Stimulated activated CD4-positive, alpha-beta T cell treated with anti-CD3 and anti-CD28 coated beads, Interleukin-15, amount 100 ng/mL, for 1 hour (primary cell): ENCODE data around the gene LCN6.

Experiments used
- DNase-seq, 2 donors: peaks; one replicate each; pipeline ENCODE4 v3.0.0-alpha.2; 2020; ENCODE audit warnings: low read depth in 1 of 2, low spot score in 1 of 2

The LCN6 gene

DNA sequence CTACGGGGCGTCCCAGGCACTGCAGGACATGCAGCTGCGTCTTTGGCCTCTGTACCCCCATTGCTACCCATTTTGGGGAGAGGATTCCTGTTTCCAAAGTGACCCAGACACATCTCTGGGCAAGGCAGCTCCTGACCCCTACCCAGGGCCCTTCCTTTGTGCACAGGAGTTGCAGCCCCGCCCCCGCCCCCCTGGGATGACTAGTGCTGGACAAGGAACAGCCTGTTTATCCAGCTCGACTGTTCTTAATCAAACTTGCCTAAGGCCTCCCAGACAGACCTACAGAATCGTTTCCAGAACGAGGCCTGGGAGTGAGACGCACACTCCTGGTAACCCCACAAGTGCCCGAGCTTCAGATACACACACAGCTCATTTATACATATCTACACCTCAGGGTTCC lies 22.7 kb downstream of the LCN6 start:
- DNase-seq, result no peak

DNA sequence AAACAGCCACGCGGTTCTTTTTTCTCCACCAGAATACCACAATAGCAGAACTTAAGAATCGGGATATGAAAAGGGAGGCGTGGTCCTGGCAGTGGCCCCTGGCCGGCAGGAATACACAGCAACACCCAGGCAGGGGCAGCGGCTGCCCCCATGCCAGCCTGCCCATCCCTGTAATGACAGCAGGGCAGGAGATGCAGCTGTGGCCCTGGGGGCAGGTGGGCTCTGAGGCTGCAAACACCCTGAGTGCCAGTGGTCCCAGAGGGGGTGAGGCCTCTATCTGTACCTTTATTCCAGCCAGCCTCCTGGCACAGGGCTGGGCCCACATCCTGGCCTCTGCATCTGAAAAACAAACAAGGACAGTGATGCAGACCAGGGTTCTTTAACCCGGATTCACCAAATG lies 23.6 kb downstream of the LCN6 start:
- DNase-seq, result no peak

DNA sequence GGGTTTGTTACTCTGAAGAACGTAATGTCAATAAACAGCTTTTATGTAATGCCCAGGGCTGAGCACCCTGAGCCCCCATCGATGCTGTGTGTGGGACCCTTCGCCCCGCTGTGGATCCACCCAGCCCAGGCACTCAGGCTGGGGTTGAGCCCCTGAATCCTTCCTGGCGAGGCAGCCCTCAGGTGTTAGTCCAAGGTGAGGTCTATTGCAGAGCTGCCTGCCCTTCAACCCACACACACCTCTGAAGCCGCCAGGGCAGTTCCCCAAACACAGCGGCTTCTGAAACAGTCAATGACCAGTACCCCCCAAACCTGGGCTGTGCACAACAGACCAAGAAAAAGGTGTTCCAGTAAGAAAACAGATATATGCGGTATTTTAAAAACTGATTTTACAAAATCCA lies 24.3 kb downstream of the LCN6 start:
- DNase-seq, result no peak

DNA sequence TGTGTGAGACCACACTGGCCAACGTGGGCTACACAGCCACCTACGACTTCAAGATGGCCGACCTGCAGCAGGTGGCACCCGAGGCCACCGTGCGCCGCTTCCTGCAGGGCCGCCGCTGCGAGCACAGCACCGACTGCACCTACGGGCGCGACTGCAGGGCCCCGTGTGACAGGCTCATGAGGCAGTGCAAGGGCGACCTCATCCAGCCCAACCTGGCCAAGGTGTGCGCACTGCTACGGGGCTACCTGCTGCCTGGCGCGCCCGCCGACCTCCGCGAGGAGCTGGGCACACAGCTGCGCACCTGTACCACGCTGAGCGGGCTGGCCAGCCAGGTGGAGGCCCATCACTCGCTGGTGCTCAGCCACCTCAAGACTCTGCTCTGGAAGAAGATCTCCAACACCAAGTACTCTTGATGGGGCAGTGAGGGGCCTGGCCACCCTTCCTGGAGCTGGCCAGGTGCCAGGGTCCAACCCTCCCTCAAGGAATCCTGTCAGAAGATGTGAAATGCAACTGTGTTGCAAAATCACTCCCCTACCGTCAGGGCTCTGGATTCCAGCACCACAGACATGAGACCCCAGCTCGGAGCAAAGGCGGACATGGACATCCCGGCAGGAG lies 24.9 kb downstream of the LCN6 start:
- DNase-seq, result no peak

DNA sequence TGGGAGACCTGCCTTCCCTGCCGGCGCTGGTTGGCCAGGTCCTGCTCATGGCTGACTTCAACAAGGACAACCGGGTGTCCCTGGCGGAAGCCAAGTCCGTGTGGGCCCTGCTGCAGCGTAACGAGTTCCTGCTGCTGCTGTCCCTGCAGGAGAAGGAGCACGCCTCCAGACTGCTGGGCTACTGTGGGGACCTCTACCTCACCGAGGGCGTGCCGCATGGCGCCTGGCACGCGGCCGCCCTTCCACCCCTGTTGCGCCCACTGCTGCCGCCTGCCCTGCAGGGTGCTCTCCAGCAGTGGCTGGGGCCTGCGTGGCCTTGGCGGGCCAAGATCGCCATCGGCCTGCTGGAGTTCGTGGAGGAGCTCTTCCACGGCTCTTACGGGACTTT lies 25.4 kb downstream of the LCN6 start:
- no peak for DNase-seq

- DNase-seq, result no peak
Observed at GRCh38 chr9:136722093-136722968, 26.0 kb downstream of the LCN6 start.

DNA sequence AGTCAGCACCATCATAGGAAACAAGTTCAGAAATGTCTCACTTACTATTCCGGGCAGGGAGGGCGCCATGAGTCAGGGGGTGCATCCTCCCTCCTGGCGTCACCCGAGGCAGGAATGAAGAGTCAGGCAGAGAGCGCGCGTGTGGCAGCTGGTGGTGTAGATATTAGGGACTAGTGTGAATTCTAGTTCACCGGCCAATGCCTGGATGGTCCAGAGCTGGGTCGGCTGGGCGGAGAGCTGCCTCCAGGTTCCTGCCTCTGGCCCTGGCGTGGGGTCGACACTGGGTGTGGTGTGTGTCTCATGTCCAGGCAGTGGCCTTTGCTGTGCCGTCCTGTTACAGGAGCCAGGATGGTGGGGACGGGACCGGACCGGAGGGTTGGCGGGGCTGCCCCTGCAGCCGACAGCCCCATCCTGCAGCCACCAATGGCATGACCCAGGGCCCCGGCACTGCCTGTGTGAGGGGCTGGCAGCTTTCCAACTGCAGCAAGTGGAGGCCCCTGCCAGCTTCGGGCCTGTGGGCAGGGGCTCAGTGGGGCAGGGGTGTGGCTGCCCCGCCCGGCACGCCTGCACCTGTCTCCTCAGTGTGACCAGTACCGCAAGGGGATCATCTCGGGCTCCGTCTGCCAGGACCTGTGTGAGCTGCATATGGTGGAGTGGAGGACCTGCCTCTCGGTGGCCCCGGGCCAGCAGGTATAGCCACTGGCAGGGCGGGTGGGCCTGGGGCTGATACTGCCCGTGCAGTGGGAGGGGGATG lies 26.8 kb downstream of the LCN6 start:
- no peak for DNase-seq

- DNase-seq, result no peak
Observed at GRCh38 chr9:136720898-136721338, 27.4 kb downstream of the LCN6 start.

- DNase-seq, result no peak
Observed at GRCh38 chr9:136720251-136720897, 28.0 kb downstream of the LCN6 start.

- no peak for DNase-seq
Observed at GRCh38 chr9:136719195-136719880, 29.0 kb downstream of the LCN6 start.

DNA sequence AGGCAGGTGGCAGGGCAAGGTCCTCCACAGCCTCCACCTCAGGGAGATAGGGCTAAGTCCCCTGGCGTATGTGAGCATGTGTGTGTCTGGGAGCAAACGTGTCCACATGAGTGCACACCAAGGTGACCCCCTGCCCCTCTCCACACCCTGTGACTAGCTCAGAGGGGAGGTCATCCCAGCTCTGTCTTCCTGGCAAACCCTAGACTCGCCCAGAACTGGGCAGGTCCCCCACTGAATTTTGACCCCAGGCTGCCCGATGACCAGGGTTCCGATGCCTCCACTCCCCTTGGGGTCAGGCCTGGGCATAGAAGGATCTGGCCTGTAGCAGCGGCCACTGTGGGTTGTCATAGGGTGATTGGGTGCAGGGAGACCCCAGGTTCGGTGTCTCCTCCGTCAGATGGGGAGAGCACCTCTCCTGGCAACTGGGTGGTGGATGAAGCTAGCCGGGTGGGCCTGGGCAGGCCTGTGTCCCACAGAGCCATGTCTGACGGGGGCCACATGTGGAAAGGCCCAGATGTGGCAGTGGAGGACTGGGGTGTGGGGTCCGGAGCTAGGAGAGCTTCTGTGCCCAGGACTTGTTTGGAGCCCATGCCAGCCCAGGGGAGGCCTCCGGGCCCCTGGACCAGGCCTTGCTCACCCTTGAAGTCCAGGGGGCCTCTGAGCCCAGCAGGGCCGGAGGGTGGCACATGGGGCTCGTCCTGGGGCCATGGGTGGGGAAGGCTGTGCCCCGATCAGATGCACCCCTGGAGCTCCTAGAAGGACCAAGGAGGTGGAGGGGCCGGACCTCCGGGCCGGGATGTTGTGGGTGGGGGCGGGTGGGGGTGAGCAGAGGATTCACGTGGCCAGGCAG lies 29.8 kb downstream of the LCN6 start:
- no peak for DNase-seq

- DNase-seq, result no peak
Observed at GRCh38 chr9:136717399-136717798, 30.9 kb downstream of the LCN6 start.

GRCh38 chr9:136714893-136715274 lies 33.4 kb downstream of the LCN6 start:
- no peak for DNase-seq

DNA sequence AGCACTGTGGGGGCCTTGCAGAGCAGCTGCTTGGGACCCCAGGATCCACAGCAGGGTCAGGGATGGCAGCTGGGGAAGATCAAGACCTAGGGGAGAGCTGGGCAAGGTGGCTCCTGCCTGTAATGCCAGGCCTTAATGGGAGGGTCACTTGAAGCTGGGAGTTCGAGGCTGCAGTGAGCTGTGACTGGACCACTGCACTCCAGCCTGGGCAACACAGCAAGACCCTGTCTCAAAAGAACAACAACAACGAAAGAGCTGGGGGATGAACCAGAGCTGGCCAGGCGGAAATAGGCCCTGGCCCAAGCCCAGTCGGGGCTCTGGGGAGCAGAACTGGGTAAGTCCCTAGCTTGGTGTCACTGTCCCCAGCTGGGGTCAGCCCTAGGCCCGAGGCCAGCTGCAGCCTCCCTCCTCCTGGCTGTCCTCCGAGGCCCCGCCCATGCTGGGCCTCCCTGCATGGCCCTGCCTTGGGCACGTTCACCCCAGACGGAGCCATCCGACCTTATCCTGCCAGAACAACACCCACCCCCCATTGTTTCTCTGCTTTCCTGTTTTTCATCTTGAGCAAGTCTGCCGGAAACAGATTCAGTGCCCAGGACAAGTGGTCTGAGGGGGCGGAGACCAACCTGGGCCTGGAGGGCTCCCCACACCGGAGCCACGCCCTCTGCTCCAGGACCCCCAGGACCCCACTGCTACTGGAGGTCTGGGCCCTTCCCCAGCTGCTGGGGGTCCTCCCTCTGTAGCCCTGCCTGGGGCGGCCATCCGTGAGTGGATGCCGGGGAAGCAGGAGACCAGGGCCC lies 34.0 kb downstream of the LCN6 start:
- DNase-seq, result no peak

DNA sequence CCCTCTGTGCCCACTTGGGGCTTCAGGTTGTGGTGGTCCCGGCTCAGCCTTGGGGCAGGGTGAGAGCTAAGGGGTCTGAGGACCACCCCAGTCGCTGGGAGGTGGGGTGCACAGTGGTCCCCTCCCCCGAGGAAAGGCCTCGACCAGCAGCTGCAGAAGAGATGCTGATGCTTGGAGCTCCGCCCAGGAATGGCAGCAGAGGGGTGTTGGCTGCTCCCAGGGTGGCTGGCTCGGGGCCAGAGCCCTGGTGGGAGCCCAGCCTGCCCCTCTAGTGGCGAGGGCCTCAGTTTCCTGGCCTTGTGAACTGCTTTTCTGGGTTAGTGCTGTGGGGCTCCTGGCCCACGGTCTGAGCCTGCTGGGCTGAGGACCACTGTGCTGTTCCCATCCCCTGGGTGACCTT lies 34.8 kb downstream of the LCN6 start:
- DNase-seq, result no peak

DNA sequence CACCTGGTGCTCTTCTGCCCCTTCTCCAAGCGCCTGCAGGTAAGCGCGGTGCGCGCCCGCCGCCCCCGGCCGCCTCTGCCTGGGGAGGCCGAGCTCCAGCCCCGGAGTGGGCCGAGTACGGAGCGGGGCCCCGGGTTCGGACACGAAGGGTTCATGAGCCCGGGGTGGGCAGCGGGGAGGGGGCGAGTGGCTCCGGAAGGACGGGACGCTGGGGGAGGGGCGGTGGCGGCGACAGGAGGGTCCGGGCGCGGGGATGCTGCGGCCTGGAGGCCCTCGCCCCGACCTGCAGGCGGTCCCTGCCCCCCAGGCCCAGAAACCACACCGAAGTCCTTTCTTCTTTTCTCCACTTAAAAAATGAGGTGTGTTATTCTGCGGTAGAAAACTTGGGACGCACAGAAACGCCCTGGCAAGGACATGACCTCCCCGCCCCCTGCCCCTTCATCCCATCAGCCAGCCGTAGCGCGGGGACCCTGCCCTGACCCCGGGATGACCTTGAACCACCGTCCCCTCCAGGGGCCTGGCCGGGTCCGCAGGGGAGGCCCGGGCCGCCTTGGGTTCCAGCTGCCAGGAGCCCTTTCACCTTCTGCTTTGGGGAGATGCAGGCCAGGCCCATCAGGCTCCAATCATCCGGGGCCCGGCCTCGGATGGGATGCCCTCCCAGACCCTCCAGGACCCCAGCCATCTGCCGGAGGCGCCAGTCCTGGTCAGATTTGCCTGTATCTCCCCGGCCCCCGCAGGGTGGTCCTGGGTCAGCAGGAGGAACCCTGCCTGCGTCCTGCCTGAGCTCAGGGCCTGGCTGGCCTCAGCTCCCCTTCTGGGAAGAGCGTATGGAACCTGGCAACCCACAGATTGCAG lies 35.4 kb downstream of the LCN6 start:
- no peak for DNase-seq

DNA sequence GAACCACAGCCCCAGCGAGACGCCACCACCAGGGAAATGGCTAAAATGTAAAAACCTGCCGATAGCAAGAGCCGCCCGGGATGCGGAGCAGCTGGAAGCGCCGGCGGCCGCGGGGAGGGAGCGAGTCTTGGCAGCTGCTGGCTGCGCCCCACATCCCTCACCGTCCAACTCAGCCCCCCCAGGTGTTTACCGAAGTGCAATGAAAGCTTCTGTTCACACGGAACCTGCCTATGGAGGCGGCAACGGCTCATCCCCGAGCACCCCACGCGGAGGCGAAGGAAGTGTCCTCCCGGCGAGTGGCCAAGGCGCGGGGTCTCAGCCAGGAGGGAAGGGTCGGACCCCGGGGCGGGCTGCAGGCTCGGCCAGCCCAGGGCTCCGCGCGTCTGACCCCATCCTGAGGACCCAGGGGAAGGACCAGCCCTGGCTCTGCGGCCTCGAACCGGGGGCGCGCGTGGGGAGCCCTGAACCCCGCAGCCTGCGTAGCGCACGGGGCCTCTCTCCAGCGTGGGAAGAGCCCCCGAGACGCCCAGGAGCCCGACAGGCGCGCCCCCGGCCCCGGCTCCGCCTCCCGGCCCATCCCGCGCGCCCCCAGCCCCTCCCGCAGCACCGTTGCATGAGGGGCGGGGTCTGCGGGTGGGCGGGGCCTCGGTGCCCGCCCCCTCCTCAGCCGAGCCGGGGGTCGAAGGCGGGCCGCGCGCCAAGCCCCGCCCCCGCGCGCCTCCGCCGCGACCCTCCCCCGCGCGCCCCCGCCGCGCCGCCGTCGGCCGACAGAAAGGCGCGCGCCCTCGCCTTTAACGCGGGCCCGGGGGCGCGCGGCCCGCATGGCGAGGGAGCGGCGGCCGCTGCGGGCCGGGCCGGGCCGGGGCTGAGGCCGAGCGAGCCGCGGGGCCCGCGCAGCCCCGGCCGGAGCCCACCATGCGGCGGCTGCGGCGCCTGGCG lies 36.3 kb downstream of the LCN6 start, which contains the start of gene DIPK1B:
DIPK1B (plus strand) TSS at position 822 of the 939 bp plus-strand sequence; CDS start at position 916, 94 bp downstream.
- DNase-seq, result no peak
